CD4-positive, alpha-beta T cell treated with Interferon gamma for 1 hour (primary cell): ENCODE results near the gene PTPRN.
A peak's percentile ranks its signal among the peaks of the same experiment; 100 is the strongest.
"Not testable (repeated sequence)": the region's sequence is repeated elsewhere in the genome, so short reads cannot be mapped to it uniquely, and the experiment has no call there.

Source experiments
- DNase-seq: peaks from one replicate; pipeline ENCODE4 v3.0.0-alpha.2; 2020

The PTPRN gene

DNA sequence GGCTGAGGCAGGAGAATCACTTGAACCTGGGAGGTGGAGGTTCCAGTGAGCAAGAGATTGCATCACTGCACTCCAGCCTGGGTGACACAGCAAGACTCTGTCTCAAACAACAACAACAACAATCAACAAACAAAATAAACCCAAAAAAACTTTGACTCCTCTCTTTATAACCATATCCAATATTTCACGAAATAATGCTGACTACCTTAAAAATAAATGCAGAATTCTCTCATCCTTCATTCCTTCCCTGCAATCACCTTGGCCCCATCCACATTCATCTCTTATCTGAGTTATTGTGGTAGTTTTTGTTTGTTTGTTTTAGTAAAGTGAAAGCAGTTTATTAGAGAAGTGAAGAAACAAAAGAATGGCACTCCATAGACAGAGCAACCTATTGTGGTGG lies 3.2 kb downstream of the PTPRN start:
- DNase-seq = no peak

DNA sequence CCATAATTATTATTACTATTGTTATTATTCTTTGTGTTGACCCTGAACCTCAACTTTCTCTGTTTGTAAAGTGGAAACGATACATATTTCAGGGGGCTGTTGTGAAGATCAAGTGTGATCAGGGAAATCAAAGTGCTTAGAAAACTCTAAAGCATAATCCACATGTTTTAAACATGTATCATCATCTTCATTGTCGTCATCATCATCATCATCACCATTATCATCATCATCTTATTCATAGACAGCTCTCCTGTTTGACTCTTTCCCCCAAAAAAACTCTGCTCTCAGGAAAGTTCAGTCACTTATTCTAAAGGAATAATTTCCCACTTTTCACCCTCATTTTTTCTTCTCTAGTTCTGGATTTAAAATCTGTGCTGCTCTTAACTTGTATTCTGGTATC lies 5.0 kb downstream of the PTPRN start:
- DNase-seq = no peak

DNA sequence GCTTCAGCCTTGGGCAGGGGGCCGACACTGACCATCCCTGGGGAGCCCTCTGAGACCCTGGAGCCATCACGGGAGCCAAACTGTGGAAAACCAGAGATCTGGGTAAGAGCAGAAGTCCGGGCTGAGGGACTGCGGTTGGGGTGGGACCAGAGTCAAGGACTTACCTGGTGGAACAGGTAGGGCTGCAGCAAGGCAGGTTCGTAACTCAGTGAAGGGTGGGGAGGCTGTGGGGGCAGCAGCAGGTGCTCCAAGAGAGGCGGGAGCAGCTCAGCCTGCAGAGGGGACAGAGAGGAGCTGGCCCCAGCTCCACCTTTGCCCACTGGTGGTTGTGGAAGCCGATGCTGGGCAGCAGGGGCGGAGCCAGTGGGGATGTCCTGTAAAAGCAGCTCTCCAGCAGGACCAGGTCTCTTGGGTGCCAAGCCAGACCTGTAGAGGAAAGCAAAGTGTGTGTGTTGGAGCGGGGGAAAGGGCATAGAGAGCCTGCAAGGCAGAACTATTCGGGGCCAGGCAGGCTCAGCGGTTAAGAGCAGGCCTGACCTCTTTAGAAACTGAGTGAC lies 6.7 kb downstream of the PTPRN start:
- no peak for DNase-seq

DNA sequence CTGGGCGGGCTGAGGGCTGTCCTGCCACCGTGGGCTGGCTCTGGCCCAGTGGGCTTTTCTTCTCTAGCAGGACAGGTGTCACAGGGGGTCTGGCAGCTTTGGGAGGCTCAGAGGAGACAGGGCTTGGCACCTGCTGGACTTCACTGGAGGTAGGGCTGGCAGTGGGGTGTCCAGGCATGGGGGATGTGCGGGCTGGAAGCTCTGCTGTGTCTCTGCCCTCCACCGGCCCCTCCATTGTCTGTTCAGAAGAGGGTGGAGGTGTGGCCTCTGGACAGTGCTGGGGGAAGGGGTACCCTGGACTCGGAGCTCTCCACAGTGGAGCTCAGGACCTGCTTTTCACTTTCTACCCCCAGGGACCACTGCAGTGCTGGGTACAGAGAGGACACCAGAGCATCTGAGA lies 9.2 kb downstream of the PTPRN start:
- DNase-seq = no peak

DNA sequence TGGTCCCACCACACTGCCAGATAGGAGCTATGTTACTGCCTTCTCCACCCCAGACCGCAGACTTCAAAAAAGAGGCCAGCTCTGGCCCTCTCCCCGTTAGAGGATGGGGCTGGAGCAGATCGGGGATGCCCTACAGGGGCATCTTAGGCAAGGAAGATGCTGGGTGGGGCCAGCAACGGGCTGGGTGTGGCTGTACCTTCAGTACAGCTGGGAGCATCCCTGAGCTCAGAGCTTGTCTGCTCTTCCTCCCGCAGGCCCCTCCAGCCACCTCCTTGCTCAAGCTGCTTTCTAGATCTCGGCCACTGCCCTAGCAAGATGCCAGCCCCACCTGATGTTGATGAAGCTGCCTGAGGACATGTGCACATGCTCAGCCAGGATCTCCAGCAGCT lies 9.8 kb downstream of the PTPRN start:
- no peak for DNase-seq

DNA sequence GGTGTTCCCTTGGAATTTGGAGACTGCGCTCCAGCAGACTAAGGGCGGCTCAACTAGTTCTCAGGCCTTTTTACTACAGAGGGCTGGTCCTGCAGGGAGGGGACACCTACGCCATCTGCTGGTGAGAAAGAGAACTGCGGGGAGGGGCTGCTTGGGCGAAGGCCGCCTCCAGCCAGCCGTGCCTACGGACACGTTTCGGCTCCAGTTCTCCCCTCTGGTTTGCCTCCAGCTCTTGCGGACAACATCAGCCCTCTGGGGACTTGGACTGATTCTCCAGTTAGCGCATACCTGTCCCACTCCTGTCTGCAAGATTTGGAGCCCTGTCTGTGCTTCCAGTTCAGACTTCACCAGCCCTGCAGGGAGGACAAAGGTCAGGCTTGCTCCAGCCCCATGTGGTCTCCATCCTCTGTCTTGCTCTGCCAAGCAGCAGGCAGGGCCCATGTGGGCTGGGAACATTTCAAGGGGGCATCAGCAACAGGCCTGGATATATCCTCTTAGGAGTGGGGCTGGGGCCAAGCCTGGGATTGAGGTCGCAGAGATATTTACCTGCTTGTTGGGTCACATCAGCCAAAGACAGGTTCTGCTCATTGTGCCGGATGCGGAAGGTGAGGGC lies 10.3 kb downstream of the PTPRN start:
- peak; percentile 80 for DNase-seq

DNA sequence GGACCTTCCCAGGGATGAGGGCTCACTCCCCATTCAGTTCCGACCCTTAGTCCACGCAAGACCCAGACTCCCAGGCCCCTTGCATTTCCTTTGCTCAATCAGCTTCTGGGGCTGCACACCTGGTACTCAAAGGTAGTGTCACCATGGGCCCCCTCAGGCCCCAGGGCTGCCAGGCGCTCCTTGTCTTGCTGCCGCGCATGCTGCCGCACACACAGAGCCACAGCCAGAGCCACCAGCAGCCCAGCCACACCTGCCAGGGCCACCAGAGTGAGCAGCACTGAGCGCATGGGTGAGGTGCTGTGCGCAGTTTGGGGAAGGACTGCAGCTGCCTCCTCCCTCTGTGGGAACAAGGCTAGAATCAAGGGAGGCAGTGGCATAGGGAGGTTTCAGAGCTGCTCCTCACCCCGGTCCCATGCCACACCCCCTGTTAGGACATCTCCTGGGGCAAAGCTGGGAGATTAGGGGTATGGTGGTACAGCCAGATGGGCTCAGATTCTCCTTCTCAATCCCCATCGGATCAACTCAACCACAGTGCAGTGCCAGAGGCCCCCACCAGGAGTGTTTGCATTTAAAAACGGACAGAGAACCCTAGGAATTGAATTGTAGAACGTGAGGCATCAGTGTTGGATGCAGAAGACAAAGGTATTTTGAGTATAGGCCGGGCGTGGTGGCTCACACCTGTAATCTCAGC lies 11.3 kb downstream of the PTPRN start:
- no peak for DNase-seq

DNA sequence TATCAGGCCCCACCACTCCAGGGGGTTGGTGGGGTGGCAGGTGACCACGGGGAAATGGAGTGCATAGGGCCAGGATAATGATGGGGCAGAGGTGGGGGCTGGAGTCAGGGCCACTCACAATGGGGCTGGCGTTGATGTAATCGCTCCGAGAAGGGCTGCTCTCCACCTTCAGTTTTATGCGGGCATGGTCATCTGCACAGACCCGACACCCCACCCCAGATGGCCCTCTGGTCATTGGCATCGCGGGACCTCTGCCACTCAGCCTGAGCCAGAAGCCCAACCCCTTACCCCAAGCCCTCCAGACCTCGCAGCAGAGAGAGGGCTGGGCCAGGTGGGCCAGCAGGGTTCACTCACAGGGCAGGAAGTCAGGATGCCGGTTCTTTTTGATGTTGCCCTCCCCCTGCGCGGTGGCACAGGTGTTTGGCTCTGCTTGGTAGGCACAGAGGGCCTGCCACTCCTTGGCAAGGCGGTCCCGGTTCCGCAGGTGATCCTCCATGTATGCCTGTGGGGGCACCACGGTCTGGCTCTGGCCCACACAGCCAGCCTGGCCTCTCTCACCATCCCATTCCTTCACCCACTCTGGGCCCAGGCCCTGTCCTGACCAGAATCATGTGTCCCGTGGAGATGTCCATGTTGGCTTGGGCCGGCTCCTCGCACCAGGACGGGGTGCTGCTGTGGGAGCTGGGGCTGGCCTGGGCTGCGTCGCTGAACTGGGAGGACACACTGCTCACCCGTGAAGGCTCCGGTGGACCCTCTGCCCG lies 12.4 kb downstream of the PTPRN start:
- no peak for DNase-seq

DNA sequence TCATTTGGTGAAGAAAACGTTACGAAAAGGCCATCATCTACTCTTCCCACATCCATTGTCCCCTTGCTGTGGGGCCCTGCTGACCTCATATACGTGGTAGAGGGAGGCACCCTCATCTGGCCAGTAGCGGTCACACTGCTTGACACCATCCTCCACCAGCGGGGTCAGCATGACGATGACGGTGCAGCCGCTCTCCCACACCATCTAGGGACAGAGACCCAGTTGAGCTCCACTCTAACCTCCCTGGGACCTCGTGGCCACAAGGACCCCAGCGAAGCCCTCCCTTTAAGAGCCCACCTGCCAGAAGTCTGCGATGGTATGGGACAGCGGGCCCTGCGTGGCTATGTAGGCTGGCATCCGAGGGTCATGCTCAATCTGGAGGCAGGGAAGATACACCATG lies 13.1 kb downstream of the PTPRN start:
- no peak for DNase-seq

DNA sequence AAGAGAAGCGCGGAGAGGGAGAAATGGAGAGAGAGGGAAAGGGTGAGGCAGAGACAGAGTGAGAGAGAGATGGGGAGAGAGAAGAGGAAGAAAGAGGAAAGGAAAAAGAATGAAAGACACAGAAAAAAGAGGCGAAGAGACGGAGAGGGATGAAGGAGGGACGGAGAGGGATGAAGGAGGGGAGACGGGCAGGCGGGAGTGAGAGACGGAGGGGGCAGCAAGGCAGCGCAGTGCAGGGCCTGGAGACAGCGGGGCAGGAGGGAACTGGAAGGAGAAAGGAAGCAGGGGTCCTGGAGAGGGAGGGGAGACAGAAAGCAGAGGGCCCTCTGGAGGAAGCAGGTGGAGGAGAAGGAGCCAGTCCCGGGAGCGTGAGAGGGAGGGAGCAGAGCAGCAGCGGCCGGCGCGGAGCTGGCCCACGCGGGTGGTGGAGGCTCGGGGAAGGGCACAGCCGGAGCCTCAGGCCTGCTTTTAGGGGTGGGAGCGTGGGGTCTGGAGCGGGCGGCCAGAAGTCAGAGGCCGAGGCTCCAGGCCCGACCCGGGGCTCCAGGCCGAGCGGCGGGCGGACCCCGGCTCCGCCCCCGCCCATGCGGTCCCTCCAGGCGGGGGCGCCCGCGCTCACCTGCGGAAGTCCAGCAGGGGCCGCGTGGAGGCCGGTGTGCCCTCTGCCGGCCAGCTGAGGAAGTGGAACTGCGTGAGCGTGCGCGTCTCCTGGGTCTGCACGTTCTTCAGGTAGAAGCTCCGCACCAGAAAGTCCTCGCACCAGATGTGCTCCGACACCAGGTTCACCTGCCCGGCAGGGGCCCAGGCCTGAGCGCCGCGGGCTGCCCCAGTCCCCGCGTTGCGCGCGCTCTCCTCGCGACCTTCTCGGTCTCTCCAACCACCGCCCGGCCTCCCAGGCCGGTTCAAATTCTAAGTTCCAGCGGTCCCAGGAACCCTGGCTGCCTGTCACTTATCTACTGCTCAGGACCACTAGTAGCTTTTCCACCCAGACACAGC lies 14.5 kb downstream of the PTPRN start:
- DNase-seq = peak; percentile 89

DNA sequence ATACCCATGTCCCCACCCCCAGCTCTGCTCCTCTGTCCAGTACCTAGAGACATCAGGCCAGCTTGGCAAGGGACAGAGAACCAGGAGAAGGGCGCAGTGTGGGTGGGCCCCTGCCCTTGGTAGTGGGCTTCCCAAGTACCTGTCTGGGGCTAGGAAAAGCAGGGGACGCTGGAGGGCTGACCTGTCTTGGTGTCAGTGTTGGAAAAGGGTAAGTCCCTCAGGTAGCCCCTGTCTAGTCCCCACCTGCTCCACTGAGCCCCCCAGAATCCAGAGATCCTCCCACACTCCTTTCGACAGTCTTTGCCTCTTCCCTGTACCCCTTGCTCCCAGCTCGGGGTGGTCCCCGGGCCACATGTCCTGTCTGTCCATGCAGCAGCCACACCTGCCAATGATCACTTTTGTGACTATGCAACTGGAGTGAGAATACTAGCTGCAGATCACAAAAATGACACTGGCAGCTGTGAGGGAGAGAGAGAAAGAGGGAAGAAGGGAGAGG lies 15.4 kb downstream of the PTPRN start:
- no peak for DNase-seq

DNA sequence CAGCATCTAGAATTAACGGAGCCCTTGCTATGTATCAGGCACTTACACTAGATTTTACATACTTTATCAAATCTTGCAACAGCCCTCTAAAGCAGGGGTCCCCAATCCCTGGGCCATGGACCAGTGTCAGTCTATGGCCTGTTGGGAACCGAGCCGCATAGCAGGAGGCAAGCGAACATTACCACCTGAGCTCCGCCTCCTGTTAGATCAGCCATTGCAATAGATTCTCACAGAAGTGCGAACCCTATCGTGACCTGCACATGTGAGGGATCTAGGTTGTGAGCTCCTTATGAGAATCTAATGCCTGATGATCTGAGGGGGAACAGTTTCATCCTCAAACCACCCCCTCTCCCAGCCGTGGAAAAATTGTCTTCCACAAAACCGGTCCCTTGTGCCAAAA lies 16.6 kb downstream of the PTPRN start:
- DNase-seq = no peak

DNA sequence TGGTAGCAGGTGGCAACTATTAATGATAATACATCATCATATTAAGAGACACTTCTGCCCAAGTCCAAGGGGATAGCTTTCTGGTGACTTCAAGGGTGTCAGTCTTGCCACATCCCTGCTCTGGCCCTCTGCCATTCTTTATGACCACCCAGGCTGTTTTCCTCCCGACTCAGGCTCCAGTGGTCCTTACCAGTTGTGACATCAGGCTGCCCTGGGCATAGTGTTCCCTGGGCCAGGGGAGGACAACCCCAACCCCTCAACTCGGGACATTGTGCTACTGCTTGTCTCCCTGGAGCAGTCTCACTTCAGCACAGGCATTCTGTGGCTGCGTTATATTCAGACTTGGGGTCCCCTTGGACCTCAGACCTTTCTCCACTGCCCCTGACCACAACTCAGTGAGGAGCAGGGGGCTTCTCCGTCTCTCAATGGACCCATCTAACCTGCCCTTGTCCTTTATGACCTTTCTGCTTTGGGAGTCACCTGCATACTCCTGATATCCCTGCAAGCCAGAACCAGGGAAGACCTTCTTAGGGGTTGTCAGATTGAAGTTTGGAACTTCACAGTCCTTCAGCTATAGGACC lies 17.2 kb downstream of the PTPRN start:
- no peak for DNase-seq

DNA sequence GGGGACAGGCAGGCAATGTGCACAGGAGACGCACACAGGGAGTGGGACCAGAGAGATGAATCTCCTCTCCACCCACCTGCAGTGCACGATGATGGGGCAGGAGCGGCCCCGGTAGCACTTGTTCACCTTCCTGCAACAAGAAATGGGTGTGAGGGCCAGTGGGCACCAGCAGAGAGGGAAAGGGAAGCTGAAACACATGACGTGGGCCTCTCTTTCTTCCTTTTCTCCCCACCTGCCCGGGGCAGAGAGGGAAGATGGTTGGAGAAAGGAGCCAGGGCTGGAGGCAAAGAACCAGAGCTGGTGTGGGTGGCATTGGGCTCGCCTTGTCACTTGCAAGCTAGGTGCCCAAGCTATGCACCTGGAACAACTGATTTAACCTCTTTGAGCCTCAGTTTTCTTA lies 17.8 kb downstream of the PTPRN start:
- no peak for DNase-seq

DNA sequence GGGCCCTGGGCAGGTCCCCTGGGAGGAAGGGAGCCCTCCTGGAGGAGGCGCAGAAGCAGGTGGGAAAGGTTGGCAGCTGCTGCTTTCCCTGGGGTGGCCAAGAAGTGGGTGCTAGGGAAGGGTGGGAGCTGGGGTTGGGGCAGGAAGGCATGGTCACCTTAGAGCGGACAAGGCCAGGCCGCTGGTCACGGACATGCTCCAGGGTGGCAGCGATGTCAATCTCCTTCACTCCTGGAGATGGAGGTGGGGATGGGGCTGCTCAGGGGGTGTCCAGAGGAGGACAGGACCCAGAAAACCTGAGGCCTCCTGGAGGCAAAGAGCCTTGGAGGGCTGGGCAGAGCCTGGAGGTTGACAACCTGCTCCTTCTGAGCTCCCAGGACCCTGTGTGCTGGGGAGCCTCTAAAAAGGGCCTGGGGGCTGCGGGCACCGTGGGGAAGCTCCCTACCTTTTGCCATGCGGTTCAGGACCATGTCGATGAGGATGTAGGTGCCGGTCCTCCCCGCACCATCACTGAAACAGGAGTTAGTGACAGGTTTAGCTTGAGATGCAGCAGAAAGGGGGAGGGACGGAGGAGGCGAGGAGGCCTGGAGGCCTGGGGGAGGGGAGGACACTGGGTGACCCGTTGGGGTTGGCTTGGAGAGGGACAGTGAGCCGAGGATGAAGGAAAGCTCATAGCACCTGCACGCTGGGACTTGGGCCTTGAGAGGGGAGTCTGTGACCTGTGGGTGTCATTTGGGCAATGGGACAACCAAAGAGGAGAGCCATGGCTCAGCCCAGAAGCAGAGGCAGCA lies 18.6 kb downstream of the PTPRN start:
- DNase-seq = no peak

DNA sequence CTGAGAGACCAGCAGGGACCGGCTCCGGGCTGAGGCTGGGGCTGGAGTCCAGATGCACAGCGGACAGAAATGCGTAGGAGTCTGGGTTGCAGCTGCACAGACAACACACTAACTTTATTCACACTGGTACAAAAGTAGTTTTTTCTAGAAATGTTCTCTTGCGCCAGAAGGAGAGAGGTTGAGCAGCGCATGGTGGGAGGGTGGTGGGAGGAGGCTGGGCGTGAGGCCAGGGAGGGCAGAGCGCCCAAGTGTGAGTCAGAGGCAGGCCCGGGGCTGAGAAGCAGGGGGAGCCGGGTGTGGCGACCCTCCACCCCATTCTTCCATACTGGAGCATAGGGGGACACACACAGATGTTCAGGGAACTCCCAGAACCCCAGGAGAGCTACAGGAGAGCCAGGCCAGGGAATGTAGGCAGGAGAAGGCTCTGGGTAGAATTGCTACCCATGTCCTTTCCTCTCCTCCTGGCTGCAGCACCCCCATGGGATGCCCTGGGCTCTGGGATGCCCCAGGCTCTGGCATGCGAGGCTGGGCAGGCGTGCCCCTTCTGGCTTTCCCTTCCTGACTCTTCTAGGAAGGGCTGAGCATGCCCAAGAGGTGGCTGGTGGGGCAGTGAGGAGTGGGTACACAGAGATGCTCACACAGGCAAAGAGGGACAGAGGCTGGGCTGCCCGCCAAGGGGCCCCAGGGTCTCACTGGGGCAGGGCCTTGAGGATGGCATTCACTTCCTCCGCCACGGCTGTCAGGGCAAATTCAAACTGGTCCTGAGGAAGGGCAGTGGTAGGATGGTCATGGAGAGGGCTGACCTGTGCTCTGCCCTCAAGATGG lies 19.5 kb downstream of the PTPRN start:
- no peak for DNase-seq

DNA sequence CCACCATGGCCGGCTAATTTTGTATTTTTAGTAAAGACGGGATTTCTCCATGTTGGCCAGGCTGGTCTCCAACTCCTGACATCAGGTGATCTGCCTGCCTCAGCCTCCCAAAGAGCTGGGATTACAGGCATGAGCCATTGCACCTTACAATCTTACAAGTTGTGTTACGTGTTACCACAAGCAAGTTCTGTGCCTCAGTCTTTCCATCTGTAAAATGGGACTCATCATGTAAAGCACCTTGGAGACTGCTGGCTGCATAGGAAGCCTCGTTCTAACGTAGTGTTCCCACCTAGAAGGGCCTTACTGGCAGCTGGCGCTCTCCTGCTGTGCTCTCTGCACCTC lies 20.0 kb downstream of the PTPRN start:
- no peak for DNase-seq

DNA sequence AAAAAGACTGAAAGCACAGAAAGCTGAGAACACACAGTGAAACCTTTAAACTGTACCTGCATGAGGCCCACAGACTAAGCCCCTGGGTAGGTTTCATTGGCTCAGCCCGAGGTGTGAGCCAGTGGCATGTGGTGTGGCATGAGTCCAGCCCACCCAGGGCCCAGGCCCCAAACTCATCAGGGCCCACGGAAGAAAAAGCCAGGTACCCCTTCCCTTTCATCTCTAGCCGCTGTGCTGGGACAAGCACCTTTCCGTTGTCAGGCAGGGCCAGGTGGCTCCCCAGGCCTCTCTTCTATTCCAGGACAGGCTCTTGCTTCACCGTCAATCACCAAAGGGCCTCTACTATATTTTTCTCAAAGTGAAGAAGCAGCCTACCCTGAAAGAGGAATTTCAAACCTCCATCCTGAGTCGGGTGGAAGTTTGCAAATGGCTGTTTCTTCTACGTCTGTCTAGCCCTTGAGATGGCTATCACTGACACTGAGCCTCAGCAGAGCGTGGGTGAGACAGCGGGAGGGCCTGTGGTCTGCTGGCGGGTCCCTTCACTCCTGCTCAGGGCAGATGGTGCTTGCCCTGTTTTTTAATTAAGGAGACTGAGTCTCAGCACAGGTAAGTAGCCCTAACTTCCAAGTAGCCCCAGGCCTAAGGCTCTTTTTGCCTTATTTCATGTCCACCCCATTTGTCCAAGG lies 21.5 kb downstream of the PTPRN start:
- DNase-seq = no peak

DNA sequence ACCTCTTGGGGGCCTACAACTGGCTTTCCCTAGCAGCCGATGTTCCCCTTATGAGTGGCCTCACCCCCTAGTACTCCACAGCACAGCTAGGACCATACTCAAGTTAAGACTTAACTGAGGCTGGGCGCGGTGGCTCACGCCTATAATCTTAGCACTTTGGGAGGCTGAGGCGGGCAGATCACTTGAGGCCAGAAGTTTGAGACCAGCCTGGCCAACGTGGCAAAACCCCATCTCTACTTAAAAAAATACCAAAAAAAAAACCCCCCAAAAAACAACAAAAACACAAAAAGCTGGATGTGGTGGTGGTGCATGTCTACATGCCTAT lies 22.1 kb downstream of the PTPRN start:
- not testable (repeated sequence) for DNase-seq
